ENCODE measurements around the gene CEP95.
A peak's percentile ranks its signal among the peaks of the same experiment; 100 is the strongest.
"Not testable (repeated sequence)": the region's sequence is repeated elsewhere in the genome, so short reads cannot be mapped to it uniquely, and the experiment has no call there.

CEP95 gene

GRCh38 chr17:64494121-64494520 is 12.7 kb upstream of the CEP95 start:
- H3K4me2 ChIP-seq (ENCODE audit: low read length): peak overlapping the region; percentile 88
- H3K4me1 ChIP-seq (ENCODE audit: low read length): peaks cover 35% of the 10 kb centered on the region

GRCh38 chr17:64495300-64495699 is 11.5 kb upstream of the CEP95 start:
- not testable (repeated sequence) for H2AFZ ChIP-seq (ENCODE audit: low read depth, low read length); H3K27me3 ChIP-seq (ENCODE audit: low read depth, low read length); H4K20me1 ChIP-seq (ENCODE audit: insufficient read depth, low read length); H3K9me3 ChIP-seq (ENCODE audit: insufficient read depth, low read length); H3K27ac ChIP-seq (ENCODE audit: low read length)
- Histone ChIP-seq H3K9ac (ENCODE audit: low read length) (peak overlapping the region; percentile 17; the same call in 1 of the 2 replicates), H3K4me1 (ENCODE audit: low read length) (peaks cover 37% of the 10 kb centered on the region), H3K4me2 (ENCODE audit: low read length) (peak overlapping the region; percentile 88), H3K36me3 (replicated peaks; ENCODE audit: low read depth, low read length) (peaks cover 55% of the 10 kb centered on the region), H3K79me2 (ENCODE audit: low read length) (peaks cover 53% of the 10 kb centered on the region), H3K4me3 (ENCODE audit: low read length) (peak overlapping the region; percentile 94)

More at GRCh38 chr17:64494121-64494520, 12.7 kb upstream of the CEP95 start:
- no peaks in the 10 kb centered on the region for H3K27me3 ChIP-seq (ENCODE audit: low read depth, low read length)
- no peaks in the 10 kb centered on the region for H4K20me1 ChIP-seq (ENCODE audit: insufficient read depth, low read length)
- H3K79me2 ChIP-seq (ENCODE audit: low read length): peaks cover 47% of the 10 kb centered on the region
- peaks cover 50% of the 10 kb centered on the region for H3K36me3 ChIP-seq (replicated peaks; ENCODE audit: low read depth, low read length)
- H3K27ac ChIP-seq (ENCODE audit: low read length): no peak overlapping the region
- no peaks in the 10 kb centered on the region for H3K9me3 ChIP-seq (ENCODE audit: insufficient read depth, low read length)
- H3K9ac ChIP-seq (ENCODE audit: low read length): no peak overlapping the region
- TF ChIP-seq EZH2phosphoT487 (IDR thresholded peaks at IDR 0.05; ENCODE audit: low read depth) (no peak), CTCF (IDR thresholded peaks at IDR 0.05; ENCODE audit: low read depth, low read length) (no peak)
- H3K4me3 ChIP-seq (ENCODE audit: low read length): peak overlapping the region; percentile 23; the same call in 1 of the 2 replicates
- H2AFZ ChIP-seq (ENCODE audit: low read depth, low read length): no peak overlapping the region

GRCh38 chr17:64496348-64496785 is 10.4 kb upstream of the CEP95 start:
- Histone ChIP-seq H3K9me3 (ENCODE audit: insufficient read depth, low read length) (no peaks in the 10 kb centered on the region), H4K20me1 (ENCODE audit: insufficient read depth, low read length) (no peaks in the 10 kb centered on the region), H3K4me2 (ENCODE audit: low read length) (peak overlapping the region; percentile 88), H3K79me2 (ENCODE audit: low read length) (peaks cover 59% of the 10 kb centered on the region), H3K4me1 (ENCODE audit: low read length) (peaks cover 39% of the 10 kb centered on the region), H2AFZ (ENCODE audit: low read depth, low read length) (peak overlapping the region; percentile 69; the same call in 1 of the 2 replicates), H3K9ac (ENCODE audit: low read length) (peak overlapping the region; percentile 89), H3K27me3 (ENCODE audit: low read depth, low read length) (no peaks in the 10 kb centered on the region), H3K36me3 (replicated peaks; ENCODE audit: low read depth, low read length) (peaks cover 56% of the 10 kb centered on the region), H3K27ac (ENCODE audit: low read length) (peak overlapping the region; percentile 93), H3K4me3 (ENCODE audit: low read length) (peak overlapping the region; percentile 94)
- TF ChIP-seq CTCF (IDR thresholded peaks at IDR 0.05; ENCODE audit: low read depth, low read length): no peak
- TF ChIP-seq EZH2phosphoT487 (IDR thresholded peaks at IDR 0.05; ENCODE audit: low read depth): no peak

- H4K20me1 ChIP-seq (ENCODE audit: insufficient read depth, low read length): no peaks in the 10 kb centered on the region
- H3K36me3 ChIP-seq (replicated peaks; ENCODE audit: low read depth, low read length): peaks cover 56% of the 10 kb centered on the region
- no peaks in the 10 kb centered on the region for H3K9me3 ChIP-seq (ENCODE audit: insufficient read depth, low read length)
- no peaks in the 10 kb centered on the region for H3K27me3 ChIP-seq (ENCODE audit: low read depth, low read length)
- peak within 1 kb of the TSS; percentile 94 for H3K4me3 ChIP-seq (ENCODE audit: low read length)
- TF ChIP-seq EZH2phosphoT487 (IDR thresholded peaks at IDR 0.05; ENCODE audit: low read depth): no peak
- TF ChIP-seq CTCF (IDR thresholded peaks at IDR 0.05; ENCODE audit: low read depth, low read length): peak; percentile 62
- H3K27ac ChIP-seq (ENCODE audit: low read length): peak within 1 kb of the TSS; percentile 93
- H3K9ac ChIP-seq (ENCODE audit: low read length): peak within 1 kb of the TSS; percentile 89
- H3K4me1 ChIP-seq (ENCODE audit: low read length): peaks cover 39% of the 10 kb centered on the region
- peaks cover 64% of the 10 kb centered on the region for H3K79me2 ChIP-seq (ENCODE audit: low read length)
- peak within 1 kb of the TSS; percentile 88 for H3K4me2 ChIP-seq (ENCODE audit: low read length)
- peak within 1 kb of the TSS; percentile 78 for H2AFZ ChIP-seq (ENCODE audit: low read depth, low read length)
These were observed 9.8 kb upstream of the CEP95 start, which contains the start of gene POLG2 for GRCh38 chr17:64496786-64497564. Gene POLG2, minus strand, starts transcription at chr17:64497054. Its CDS starts 86 bp downstream, at chr17:64496968.
